NB4 (cell line): ENCODE results near the gene RGL3.

Source experiments
- DNase-seq: peaks from one replicate; pipeline ENCODE4 v3.0.0; 2010; ENCODE audit warnings: low read depth
- H3K4me3 ChIP-seq: one replicate; pipeline ENCODE4 v1.5.1; 2011; ENCODE audit warnings: mild to moderate bottlenecking, low read depth, low read length, moderate library complexity
- CTCF ChIP-seq: IDR thresholded peaks from one replicate; pipeline ENCODE4 v1.5.1; 2012; ENCODE audit warnings: low read depth, low read length
- MAX ChIP-seq: IDR thresholded peaks from 2 replicates; pipeline ENCODE4 v1.6.1; 2011; ENCODE audit warnings: low read depth, low read length
- MYC ChIP-seq: IDR thresholded peaks from 2 replicates; pipeline ENCODE4 v1.6.1; 2011; ENCODE audit warnings: low read depth, low read length
- POLR2A ChIP-seq: IDR thresholded peaks from 2 replicates; pipeline ENCODE4 v1.6.1; 2011; ENCODE audit warnings: mild to moderate bottlenecking; ENCODE audit not compliant: insufficient read length; ENCODE audit errors: extremely low read depth

RGL3 gene

GRCh38 chr19:11374433-11375142 is 44.5 kb downstream of the RGL3 start, which contains the start of gene SWSAP1:
Gene SWSAP1, plus strand, starts transcription at chr19:11374666. Its CDS starts 15 bp downstream, at chr19:11374681.
- peak; percentile 99 for DNase-seq
- TF ChIP-seq CTCF (no peak), MYC (peak; percentile 73), POLR2A (peak; percentile 63), MAX (peak; percentile 74)
- peak within 1 kb of the TSS; percentile 60 for H3K4me3 ChIP-seq

- H3K4me3 ChIP-seq = peak overlapping the region; percentile 60
Measured at GRCh38 chr19:11373885-11374432, 45.2 kb downstream of the RGL3 start.

GRCh38 chr19:11373166-11373884 is 45.8 kb downstream of the RGL3 start:
- peak overlapping the region; percentile 60 for H3K4me3 ChIP-seq
- peak; percentile 43 for DNase-seq
- TF ChIP-seq MYC (no peak), POLR2A (no peak), MAX (no peak)

More at GRCh38 chr19:11373885-11374432, 45.2 kb downstream of the RGL3 start:
- TF ChIP-seq CTCF (no peak), MYC (no peak), MAX (no peak), POLR2A (no peak)
- DNase-seq = peak; percentile 60

GRCh38 chr19:11370744-11371143 is 48.4 kb downstream of the RGL3 start:
- no peak for DNase-seq
- no peak overlapping the region for H3K4me3 ChIP-seq
- TF ChIP-seq MAX (no peak), CTCF (no peak), POLR2A (no peak), MYC (no peak)

GRCh38 chr19:11367528-11367927 is 51.6 kb downstream of the RGL3 start:
- no peak for TF ChIP-seq CTCF
- TF ChIP-seq MYC = no peak
- no peak for TF ChIP-seq POLR2A
- no peak for TF ChIP-seq MAX
- DNase-seq = no peak
- no peak overlapping the region for H3K4me3 ChIP-seq

- DNase-seq = no peak
- TF ChIP-seq CTCF (no peak), POLR2A (no peak), MYC (no peak), MAX (no peak)
- no peak overlapping the region for H3K4me3 ChIP-seq
Measured at GRCh38 chr19:11365557-11366117, 53.5 kb downstream of the RGL3 start.
